GM12864 (cell line): ENCODE data around the gene MFSD2A.

ENCODE experiments used
- DNase-seq: peaks from one replicate; pipeline ENCODE4 v3.0.0-alpha.2; 2011; ENCODE audit warnings: low read depth
- H3K4me3 ChIP-seq: 2 replicates; pipeline ENCODE4 v1.5.1; 2011; ENCODE audit warnings: mild to moderate bottlenecking, low read depth, low read length, control low read depth
- TF ChIP-seq, protein P1 (sequence below): IDR thresholded peaks from 2 replicates; pipeline ENCODE4 v1.5.1; 2011; ENCODE audit warnings: low read depth, mild to moderate bottlenecking, moderate library complexity, low read length, control low read depth, inconsistent platforms; ENCODE audit errors: missing control alignments

MFSD2A gene

DNA sequence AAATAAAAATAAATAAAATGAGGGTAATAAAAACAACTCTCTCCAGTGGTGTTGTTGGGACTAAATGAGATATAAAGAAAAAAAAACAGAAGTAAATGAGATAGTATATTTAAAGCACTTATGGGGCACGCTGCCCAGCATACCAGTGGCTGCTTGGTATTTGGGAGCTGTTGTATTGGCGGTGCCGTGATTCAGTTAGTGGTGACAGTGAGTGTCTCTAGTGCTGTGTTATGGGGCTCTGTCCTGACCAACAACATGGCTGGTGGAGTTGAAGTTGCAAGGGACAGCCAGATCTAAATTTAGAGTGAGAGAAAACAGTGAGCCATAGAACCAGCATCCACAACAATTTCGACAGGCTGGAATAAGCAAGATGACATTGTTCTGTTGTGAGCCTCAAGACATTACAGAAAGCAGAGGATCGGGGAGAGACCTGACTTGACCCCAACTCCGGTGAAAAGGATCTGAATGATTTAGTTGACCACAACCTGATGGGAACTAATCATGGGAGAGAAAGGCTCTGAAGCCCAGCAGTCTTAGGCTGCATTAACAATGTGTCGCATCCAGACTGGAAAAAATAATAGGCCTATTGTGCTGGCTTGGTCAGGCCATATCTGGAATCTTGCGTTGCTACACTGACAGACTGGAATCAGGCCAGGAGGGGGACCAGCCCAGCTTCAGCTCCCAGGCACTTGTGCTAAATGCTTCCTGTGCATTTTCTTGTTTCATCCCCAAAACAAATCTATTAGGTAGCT lies 2.4 kb upstream of the MFSD2A start:
- TF ChIP-seq, protein P1, sequence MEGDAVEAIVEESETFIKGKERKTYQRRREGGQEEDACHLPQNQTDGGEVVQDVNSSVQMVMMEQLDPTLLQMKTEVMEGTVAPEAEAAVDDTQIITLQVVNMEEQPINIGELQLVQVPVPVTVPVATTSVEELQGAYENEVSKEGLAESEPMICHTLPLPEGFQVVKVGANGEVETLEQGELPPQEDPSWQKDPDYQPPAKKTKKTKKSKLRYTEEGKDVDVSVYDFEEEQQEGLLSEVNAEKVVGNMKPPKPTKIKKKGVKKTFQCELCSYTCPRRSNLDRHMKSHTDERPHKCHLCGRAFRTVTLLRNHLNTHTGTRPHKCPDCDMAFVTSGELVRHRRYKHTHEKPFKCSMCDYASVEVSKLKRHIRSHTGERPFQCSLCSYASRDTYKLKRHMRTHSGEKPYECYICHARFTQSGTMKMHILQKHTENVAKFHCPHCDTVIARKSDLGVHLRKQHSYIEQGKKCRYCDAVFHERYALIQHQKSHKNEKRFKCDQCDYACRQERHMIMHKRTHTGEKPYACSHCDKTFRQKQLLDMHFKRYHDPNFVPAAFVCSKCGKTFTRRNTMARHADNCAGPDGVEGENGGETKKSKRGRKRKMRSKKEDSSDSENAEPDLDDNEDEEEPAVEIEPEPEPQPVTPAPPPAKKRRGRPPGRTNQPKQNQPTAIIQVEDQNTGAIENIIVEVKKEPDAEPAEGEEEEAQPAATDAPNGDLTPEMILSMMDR: no peak
- no peak overlapping the region for H3K4me3 ChIP-seq
- no peak for DNase-seq

- DNase-seq: no peak
- H3K4me3 ChIP-seq: peak overlapping the region; percentile 84
Measured at GRCh38 chr1:39954324-39954869, 548 bp upstream of the MFSD2A start.

GRCh38 chr1:39955547-39956539 lies 898 bp downstream of the MFSD2A start:
- DNase-seq: peak; percentile 55
- peak overlapping the region; percentile 84 for H3K4me3 ChIP-seq
- TF ChIP-seq, protein P1: no peak

More at GRCh38 chr1:39954324-39954869, 548 bp upstream of the MFSD2A start:
- TF ChIP-seq, protein P1: no peak

DNA sequence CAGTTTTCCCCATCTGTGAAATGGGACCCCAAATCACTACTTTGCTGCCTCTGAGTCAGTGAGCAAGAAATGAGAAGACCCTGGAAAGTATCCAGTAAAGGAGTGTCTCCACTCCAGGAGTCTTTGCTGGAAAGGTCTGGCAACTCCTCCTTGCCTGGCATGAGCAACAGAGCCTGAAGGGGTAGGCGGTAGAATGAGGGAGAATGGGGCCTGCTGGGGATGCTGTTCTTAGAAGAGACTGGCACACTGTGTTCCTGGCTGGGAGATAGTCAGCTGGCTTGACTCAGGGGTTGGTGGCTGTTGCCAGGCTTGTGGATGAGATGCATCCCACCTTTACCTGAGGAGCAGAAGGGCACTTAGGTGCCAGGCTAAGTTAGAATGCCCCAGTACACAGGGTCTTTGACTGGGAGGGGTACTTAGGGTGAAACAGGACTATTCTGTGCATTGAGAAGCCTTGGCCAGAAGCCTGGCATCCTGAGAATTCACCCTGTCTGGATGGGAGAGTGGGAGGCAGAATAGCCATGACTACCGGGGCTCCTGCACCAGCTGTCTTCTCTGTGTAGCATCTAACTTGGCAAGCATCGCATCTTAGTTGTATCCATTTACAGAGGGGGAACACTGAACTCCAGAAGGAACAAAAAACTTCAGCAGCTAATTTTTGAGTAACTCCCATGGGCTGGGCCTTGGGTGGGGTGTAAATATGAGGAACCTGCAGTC lies 2.5 kb downstream of the MFSD2A start:
- DNase-seq: no peak
- H3K4me3 ChIP-seq: peak overlapping the region; percentile 33; the same call in 1 of the 2 replicates
- TF ChIP-seq, protein P1: no peak

DNA sequence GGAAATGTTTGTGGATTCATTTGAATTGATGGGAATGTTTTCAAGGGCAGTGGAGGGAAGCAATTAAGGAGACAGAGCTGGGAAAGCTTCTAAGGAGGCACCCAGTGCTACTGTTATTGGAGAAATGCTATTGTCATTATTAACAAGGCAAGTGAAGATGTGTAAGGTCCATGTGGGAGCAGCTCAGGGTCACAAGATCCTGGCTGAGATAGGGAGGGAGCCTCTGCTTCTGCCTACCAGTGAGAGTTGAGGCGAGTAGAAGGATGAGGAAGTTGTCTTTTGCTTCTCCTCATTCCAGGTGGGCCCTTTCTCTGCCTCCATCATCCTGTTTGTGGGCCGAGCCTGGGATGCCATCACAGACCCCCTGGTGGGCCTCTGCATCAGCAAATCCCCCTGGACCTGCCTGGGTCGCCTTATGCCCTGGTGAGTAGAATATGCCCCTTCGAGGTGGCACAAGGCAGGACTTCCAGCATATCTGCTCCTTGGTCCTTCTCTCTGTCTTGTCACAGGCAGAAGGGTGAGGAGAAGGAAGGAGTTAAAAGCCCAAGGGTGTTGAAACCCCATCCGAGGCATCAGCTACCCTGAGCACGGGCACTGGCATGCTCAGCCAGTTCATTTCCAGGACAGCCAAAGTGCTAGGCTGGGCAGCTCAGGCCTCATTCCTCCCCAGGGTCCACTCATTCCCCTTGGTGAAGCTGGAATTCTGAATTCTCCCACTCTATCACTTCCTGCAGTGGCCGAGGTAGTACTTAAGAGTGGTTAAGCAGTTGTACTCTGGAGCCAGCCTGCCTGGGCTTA lies 3.7 kb downstream of the MFSD2A start:
- H3K4me3 ChIP-seq: no peak overlapping the region
- TF ChIP-seq, protein P1: no peak
- DNase-seq: no peak
